ENCODE measurements around the gene HNF4A. TPM values are rescaled to one million over a fixed set of nuclear protein-coding genes. Genes with fewer than 3 reads are reported as not detected.

HNF4A gene
- total and polyA plus RNA-seq, 2 of the 13 experiments (the other 11 are each of a cell fraction or from before 2014, with no cell fraction given), result 80.9 to 169 TPM

- TF ChIP-seq, protein P1, sequence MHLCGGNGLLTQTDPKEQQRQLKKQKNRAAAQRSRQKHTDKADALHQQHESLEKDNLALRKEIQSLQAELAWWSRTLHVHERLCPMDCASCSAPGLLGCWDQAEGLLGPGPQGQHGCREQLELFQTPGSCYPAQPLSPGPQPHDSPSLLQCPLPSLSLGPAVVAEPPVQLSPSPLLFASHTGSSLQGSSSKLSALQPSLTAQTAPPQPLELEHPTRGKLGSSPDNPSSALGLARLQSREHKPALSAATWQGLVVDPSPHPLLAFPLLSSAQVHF (CRISPR knock-in tag; IDR thresholded peaks at IDR 0.05), result no peak
- peak; percentile 93 for TF ChIP-seq NR2F6 (IDR thresholded peaks at IDR 0.05)
- TF ChIP-seq NR2F6 (CRISPR knock-in tag; IDR thresholded peaks at IDR 0.05), result peak; percentile 97
- TF ChIP-seq, protein P2, sequence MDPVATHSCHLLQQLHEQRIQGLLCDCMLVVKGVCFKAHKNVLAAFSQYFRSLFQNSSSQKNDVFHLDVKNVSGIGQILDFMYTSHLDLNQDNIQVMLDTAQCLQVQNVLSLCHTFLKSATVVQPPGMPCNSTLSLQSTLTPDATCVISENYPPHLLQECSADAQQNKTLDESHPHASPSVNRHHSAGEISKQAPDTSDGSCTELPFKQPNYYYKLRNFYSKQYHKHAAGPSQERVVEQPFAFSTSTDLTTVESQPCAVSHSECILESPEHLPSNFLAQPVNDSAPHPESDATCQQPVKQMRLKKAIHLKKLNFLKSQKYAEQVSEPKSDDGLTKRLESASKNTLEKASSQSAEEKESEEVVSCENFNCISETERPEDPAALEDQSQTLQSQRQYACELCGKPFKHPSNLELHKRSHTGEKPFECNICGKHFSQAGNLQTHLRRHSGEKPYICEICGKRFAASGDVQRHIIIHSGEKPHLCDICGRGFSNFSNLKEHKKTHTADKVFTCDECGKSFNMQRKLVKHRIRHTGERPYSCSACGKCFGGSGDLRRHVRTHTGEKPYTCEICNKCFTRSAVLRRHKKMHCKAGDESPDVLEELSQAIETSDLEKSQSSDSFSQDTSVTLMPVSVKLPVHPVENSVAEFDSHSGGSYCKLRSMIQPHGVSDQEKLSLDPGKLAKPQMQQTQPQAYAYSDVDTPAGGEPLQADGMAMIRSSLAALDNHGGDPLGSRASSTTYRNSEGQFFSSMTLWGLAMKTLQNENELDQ (CRISPR knock-in tag; IDR thresholded peaks at IDR 0.05; ENCODE audit: borderline replicate concordance), result no peak
- TF ChIP-seq CHCHD3 (CRISPR knock-in tag; IDR thresholded peaks at IDR 0.05), result no peak
- no peak for TF ChIP-seq SP4 (CRISPR knock-in tag; IDR thresholded peaks at IDR 0.05)
- TF ChIP-seq SAP130 (CRISPR knock-in tag; IDR thresholded peaks at IDR 0.05; ENCODE audit: low read depth), result peak; percentile 91
- TF ChIP-seq HCFC1 (IDR thresholded peaks at IDR 0.05; ENCODE audit: low read depth, low read length), result peak; percentile 29; the same call in 1 of the 2 replicates
- no peak for TF ChIP-seq HOXA5 (CRISPR knock-in tag; IDR thresholded peaks at IDR 0.05)
- TF ChIP-seq, protein P3, sequence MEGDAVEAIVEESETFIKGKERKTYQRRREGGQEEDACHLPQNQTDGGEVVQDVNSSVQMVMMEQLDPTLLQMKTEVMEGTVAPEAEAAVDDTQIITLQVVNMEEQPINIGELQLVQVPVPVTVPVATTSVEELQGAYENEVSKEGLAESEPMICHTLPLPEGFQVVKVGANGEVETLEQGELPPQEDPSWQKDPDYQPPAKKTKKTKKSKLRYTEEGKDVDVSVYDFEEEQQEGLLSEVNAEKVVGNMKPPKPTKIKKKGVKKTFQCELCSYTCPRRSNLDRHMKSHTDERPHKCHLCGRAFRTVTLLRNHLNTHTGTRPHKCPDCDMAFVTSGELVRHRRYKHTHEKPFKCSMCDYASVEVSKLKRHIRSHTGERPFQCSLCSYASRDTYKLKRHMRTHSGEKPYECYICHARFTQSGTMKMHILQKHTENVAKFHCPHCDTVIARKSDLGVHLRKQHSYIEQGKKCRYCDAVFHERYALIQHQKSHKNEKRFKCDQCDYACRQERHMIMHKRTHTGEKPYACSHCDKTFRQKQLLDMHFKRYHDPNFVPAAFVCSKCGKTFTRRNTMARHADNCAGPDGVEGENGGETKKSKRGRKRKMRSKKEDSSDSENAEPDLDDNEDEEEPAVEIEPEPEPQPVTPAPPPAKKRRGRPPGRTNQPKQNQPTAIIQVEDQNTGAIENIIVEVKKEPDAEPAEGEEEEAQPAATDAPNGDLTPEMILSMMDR (CRISPR knock-in tag; IDR thresholded peaks at IDR 0.05), result no peak; the same call in 1 of the 2 replicates
- no peak for TF ChIP-seq JDP2 (CRISPR knock-in tag; IDR thresholded peaks at IDR 0.05; ENCODE audit: borderline replicate concordance)
- peak; percentile 57; the same call in 1 of the 2 replicates for TF ChIP-seq POLR2AphosphoS2 (IDR thresholded peaks at IDR 0.05; ENCODE audit: low read depth, low read length)
- TF ChIP-seq, protein P4, sequence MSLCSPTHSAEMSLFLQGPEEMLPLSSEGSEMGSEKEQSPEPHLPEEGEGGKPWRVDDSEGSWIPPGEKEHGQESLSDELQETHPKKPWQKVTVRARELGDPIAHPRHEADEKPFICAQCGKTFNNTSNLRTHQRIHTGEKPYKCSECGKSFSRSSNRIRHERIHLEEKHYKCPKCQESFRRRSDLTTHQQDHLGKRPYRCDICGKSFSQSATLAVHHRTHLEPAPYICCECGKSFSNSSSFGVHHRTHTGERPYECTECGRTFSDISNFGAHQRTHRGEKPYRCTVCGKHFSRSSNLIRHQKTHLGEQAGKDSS (CRISPR knock-in tag; IDR thresholded peaks at IDR 0.05; ENCODE audit: borderline replicate concordance, low read depth), result no peak; the same call in 1 of the 2 replicates
- TF ChIP-seq ZNF468 (CRISPR knock-in tag; IDR thresholded peaks at IDR 0.05), result 0 out of 2 replicates have a peak, but pooled peaks have one; percentile 15
- TF ChIP-seq, protein P5, sequence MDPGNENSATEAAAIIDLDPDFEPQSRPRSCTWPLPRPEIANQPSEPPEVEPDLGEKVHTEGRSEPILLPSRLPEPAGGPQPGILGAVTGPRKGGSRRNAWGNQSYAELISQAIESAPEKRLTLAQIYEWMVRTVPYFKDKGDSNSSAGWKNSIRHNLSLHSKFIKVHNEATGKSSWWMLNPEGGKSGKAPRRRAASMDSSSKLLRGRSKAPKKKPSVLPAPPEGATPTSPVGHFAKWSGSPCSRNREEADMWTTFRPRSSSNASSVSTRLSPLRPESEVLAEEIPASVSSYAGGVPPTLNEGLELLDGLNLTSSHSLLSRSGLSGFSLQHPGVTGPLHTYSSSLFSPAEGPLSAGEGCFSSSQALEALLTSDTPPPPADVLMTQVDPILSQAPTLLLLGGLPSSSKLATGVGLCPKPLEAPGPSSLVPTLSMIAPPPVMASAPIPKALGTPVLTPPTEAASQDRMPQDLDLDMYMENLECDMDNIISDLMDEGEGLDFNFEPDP (CRISPR knock-in tag; conservative IDR thresholded peaks at IDR 0.05), result 0 out of 2 replicates have a peak, but pooled peaks have one; percentile 46
- TF ChIP-seq, protein P6, sequence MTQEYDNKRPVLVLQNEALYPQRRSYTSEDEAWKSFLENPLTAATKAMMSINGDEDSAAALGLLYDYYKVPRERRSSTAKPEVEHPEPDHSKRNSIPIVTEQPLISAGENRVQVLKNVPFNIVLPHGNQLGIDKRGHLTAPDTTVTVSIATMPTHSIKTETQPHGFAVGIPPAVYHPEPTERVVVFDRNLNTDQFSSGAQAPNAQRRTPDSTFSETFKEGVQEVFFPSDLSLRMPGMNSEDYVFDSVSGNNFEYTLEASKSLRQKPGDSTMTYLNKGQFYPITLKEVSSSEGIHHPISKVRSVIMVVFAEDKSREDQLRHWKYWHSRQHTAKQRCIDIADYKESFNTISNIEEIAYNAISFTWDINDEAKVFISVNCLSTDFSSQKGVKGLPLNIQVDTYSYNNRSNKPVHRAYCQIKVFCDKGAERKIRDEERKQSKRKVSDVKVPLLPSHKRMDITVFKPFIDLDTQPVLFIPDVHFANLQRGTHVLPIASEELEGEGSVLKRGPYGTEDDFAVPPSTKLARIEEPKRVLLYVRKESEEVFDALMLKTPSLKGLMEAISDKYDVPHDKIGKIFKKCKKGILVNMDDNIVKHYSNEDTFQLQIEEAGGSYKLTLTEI (CRISPR knock-in tag; conservative IDR thresholded peaks at IDR 0.05), result no peak
These were observed 63.8 kb downstream of the HNF4A start (continued) for GRCh38 chr20:44419131-44419844.
